HEK293T (cell line): ENCODE results near the gene SOAT2.

ENCODE experiments used
- ARNT ChIP-seq: fragments of 450-650 bp; IDR thresholded peaks from 2 replicates; pipeline ENCODE4 v1.6.1; 2017; ENCODE audit warnings: mild to moderate bottlenecking
- ELF4 ChIP-seq: fragments of 450-650 bp; IDR thresholded peaks from 2 replicates; pipeline ENCODE4 v1.6.1; 2017; ENCODE audit warnings: antibody characterized with exemption
- FOXA1 ChIP-seq: fragments of 450-650 bp; IDR thresholded peaks from 2 replicates; pipeline ENCODE4 v1.6.1; 2016; ENCODE audit warnings: mild to moderate bottlenecking
- FOXK2 ChIP-seq: fragments of 450-650 bp; IDR thresholded peaks from 2 replicates; pipeline ENCODE4 v1.6.1; 2016; ENCODE audit warnings: mild to moderate bottlenecking
- FOXM1 ChIP-seq: fragments of 450-650 bp; IDR thresholded peaks from 2 replicates; pipeline ENCODE4 v1.6.1; 2017; ENCODE audit warnings: mild to moderate bottlenecking, borderline replicate concordance
- NFRKB ChIP-seq: fragments of 450-650 bp; IDR thresholded peaks from 2 replicates; pipeline ENCODE4 v1.6.1; 2016; ENCODE audit warnings: mild to moderate bottlenecking, moderate library complexity
- ZNF384 ChIP-seq: fragments of 450-650 bp; IDR thresholded peaks from 2 replicates; pipeline ENCODE4 v1.6.1; 2016

DNA sequence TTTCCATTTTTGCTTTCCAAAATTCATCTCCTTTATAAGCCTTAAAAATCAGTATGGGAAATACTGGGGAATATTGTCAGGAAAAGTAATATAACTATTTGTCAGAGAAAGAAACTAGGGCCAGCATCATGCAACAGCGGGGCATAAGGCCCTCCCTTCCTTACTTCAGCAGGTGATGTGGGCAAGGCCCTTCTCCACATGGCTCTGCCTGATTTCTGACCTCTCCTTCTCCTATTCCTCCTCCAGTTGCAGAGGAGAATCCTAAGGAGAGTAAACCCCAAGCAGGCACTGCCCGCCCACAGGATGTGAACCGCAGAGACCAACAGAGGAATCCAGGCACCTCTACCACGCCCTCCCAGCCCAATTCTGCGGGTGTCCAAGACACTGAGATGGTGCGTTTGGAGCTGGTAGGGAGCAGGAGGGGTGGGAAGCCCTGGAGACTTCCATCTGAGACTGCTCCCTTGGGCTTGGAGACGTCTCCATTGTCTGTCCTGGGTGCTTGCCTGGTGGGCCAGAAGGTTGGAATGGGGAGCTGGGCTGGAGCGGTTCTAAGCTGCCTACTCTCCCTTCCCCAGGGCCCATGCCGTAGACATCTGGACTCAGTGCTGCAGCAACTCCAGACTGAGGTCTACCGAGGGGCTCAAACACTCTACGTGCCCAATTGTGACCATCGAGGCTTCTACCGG lies 2.7 kb upstream of the SOAT2 start:
- TF ChIP-seq FOXM1 (no peak), FOXA1 (no peak), ARNT (no peak), ELF4 (no peak), ZNF384 (no peak), NFRKB (no peak), FOXK2 (no peak)
